Transverse colon (tissue), 3 donors: Measurements from ENCODE around the gene HMG20B.

ENCODE experiments used
- CTCF ChIP-seq, 5 experiments: fragments of 200-600 bp in 3 of 5; fragments of 450-650 bp in 2 of 5; sonication (generic) in 3 of 5; IDR thresholded peaks; 1 replicate in 2 of 5; 2 replicates in 3 of 5; pipeline ENCODE4 v1.5.1; 2016 to 2017; ENCODE audit warnings: antibody characterized with exemption in 5 of 5, inconsistent platforms in 3 of 5, mild to moderate bottlenecking in 2 of 5, moderate library complexity in 1 of 5
- POLR2A ChIP-seq: fragments of 450-650 bp; IDR thresholded peaks from one replicate; pipeline ENCODE4 v1.6.1; 2016; ENCODE audit warnings: antibody characterized with exemption, mild to moderate bottlenecking, moderate library complexity

GRCh38 chr19:3535563-3535965 lies 37.2 kb upstream of the HMG20B start:
- TF ChIP-seq CTCF (IDR thresholded peaks at IDR 0.05) (no peak), POLR2A (no peak)
